Stimulated activated naive B cell treated with anti-CD40 and anti-IgM and Interleukin-4, amounts not matched to agents 10 μg/mL and 1 μg/mL and 100 μg/mL, for 72 hours (primary cell): ENCODE measurements around the gene STC2.
"Not testable (repeated sequence)": the region's sequence is repeated elsewhere in the genome, so short reads cannot be mapped to it uniquely, and the experiment has no call there.

Experiments
- ATAC-seq, 2 donors: fragments of 150-1000 bp; cut with Tn5 transposase; replicated peaks; 2 replicates each; pipeline ENCODE4 v1.10.0; 2021; ENCODE audit warnings: moderate library complexity in 1 of 2
- DNase-seq: peaks from one replicate; pipeline ENCODE4 v3.0.0; 2021
- H3K27ac Mint-ChIP-seq: one replicate; pipeline ENCODE4 v1.8.0; 2022; ENCODE audit warnings: mild to moderate bottlenecking, mixed read lengths
- H3K27me3 Mint-ChIP-seq, 2 donors: one replicate each; pipeline ENCODE4 v1.8.0; 2022; ENCODE audit warnings: mixed read lengths in 2 of 2
- H3K36me3 Mint-ChIP-seq, 2 donors: one replicate each; pipeline ENCODE4 v1.8.0; 2022; ENCODE audit warnings: mixed read lengths in 2 of 2, mild to moderate bottlenecking in 1 of 2
- H3K4me1 Mint-ChIP-seq, 2 donors: one replicate each; pipeline ENCODE4 v1.8.0; 2022; ENCODE audit warnings: mixed read lengths in 2 of 2, mild to moderate bottlenecking in 1 of 2
- H3K4me3 Mint-ChIP-seq, 2 donors: one replicate each; pipeline ENCODE4 v1.8.0; 2022; ENCODE audit warnings: mild to moderate bottlenecking in 2 of 2, mixed read lengths in 2 of 2, moderate library complexity in 1 of 2
- H3K9me3 Mint-ChIP-seq, 2 donors: one replicate each; pipeline ENCODE4 v1.8.0; 2022; ENCODE audit warnings: mixed read lengths in 2 of 2, mild to moderate bottlenecking in 1 of 2

STC2 gene

GRCh38 chr5:173327948-173328843 is at the start of gene STC2:
Gene STC2 (minus strand): TSS chr5:173328414. CDS start chr5:173328193, 221 bp downstream.
- Mint-ChIP-seq H3K4me3 (peak within 1 kb of the TSS; percentile 66 to 68), H3K27me3 (peaks cover 72 to 91% of the 10 kb centered on the region in 2 donors), H3K27ac (peak within 1 kb of the TSS; percentile 83), H3K36me3 (peaks cover 4 to 7% of the 10 kb centered on the region in 2 donors), H3K4me1 (peaks cover 14 to 37% of the 10 kb centered on the region in 2 donors), H3K9me3 (peaks cover 8 to 9% of the 10 kb centered on the region in 2 donors)
- DNase-seq (no peak), ATAC-seq (no peak)

GRCh38 chr5:173371400-173371799 is 43.2 kb upstream of the STC2 start:
- ATAC-seq: no peak
- H3K36me3 Mint-ChIP-seq: no peaks in the 10 kb centered on the region
- H3K9me3 Mint-ChIP-seq: peaks cover 4 to 7% of the 10 kb centered on the region in 2 donors
- no peak for DNase-seq
- H3K4me3 Mint-ChIP-seq: no peak overlapping the region
- H3K4me1 Mint-ChIP-seq: no peaks in the 10 kb centered on the region
- peaks cover 5 to 14% of the 10 kb centered on the region in 2 donors for H3K27me3 Mint-ChIP-seq
- no peak overlapping the region for H3K27ac Mint-ChIP-seq

GRCh38 chr5:173363406-173363805 is 35.2 kb upstream of the STC2 start:
- not testable (repeated sequence) for DNase-seq, H3K9me3 Mint-ChIP-seq, H3K4me3 Mint-ChIP-seq, H3K27ac Mint-ChIP-seq, ATAC-seq, H3K4me1 Mint-ChIP-seq, H3K36me3 Mint-ChIP-seq
- peaks cover 7 to 13% of the 10 kb centered on the region in 2 donors for H3K27me3 Mint-ChIP-seq

GRCh38 chr5:173355561-173355960 is 27.3 kb upstream of the STC2 start:
- Mint-ChIP-seq H3K27me3 (peaks cover 13 to 27% of the 10 kb centered on the region in 2 donors), H3K36me3 (no peaks in the 10 kb centered on the region), H3K4me1 (no peaks in the 10 kb centered on the region), H3K4me3 (no peak overlapping the region), H3K9me3 (no peaks in the 10 kb centered on the region), H3K27ac (no peak overlapping the region)
- DNase-seq (no peak), ATAC-seq (no peak)

GRCh38 chr5:173354645-173355044 is 26.4 kb upstream of the STC2 start:
- Mint-ChIP-seq H3K27me3 (peaks cover 13 to 32% of the 10 kb centered on the region in 2 donors), H3K27ac (no peak overlapping the region), H3K4me1 (no peaks in the 10 kb centered on the region), H3K9me3 (no peaks in the 10 kb centered on the region), H3K4me3 (no peak overlapping the region), H3K36me3 (no peaks in the 10 kb centered on the region)
- no peak for DNase-seq
- ATAC-seq: no peak

- DNase-seq (no peak), ATAC-seq (no peak)
- Mint-ChIP-seq H3K9me3 (no peaks in the 10 kb centered on the region), H3K36me3 (no peaks in the 10 kb centered on the region), H3K27me3 (peaks cover 18 to 33% of the 10 kb centered on the region in 2 donors), H3K4me3 (no peak overlapping the region), H3K27ac (no peak overlapping the region), H3K4me1 (no peaks in the 10 kb centered on the region)
Observed at GRCh38 chr5:173352366-173353349, 24.4 kb upstream of the STC2 start.

- no peak overlapping the region for H3K4me3 Mint-ChIP-seq
- H3K4me1 Mint-ChIP-seq: no peaks in the 10 kb centered on the region
- peaks cover 3 to 4% of the 10 kb centered on the region in 2 donors for H3K9me3 Mint-ChIP-seq
Observed at GRCh38 chr5:173342813-173343755, 14.9 kb upstream of the STC2 start.

GRCh38 chr5:173341961-173342430 is 13.8 kb upstream of the STC2 start:
- no peak overlapping the region for H3K4me3 Mint-ChIP-seq
- ATAC-seq: no peak

More at GRCh38 chr5:173342813-173343755, 14.9 kb upstream of the STC2 start:
- Mint-ChIP-seq H3K36me3 (no peaks in the 10 kb centered on the region), H3K27me3 (peaks cover 18 to 22% of the 10 kb centered on the region in 2 donors), H3K27ac (no peak overlapping the region)
- no peak for DNase-seq
- no peak for ATAC-seq

GRCh38 chr5:173340984-173341383 is 12.8 kb upstream of the STC2 start:
- Mint-ChIP-seq H3K4me1 (no peaks in the 10 kb centered on the region), H3K27ac (no peak overlapping the region), H3K9me3 (peaks cover 3 to 4% of the 10 kb centered on the region in 2 donors), H3K4me3 (no peak overlapping the region), H3K27me3 (peaks cover 24 to 31% of the 10 kb centered on the region in 2 donors), H3K36me3 (no peaks in the 10 kb centered on the region)
- ATAC-seq (no peak), DNase-seq (no peak)

More at GRCh38 chr5:173341961-173342430, 13.8 kb upstream of the STC2 start:
- Mint-ChIP-seq H3K27me3 (peaks cover 17 to 22% of the 10 kb centered on the region in 2 donors), H3K9me3 (peaks cover 3 to 4% of the 10 kb centered on the region in 2 donors), H3K27ac (no peak overlapping the region), H3K36me3 (no peaks in the 10 kb centered on the region), H3K4me1 (no peaks in the 10 kb centered on the region)
- DNase-seq: no peak

- Mint-ChIP-seq H3K4me3 (no peak overlapping the region), H3K36me3 (no peaks in the 10 kb centered on the region), H3K27ac (no peak overlapping the region), H3K4me1 (no peaks in the 10 kb centered on the region), H3K27me3 (peaks cover 25 to 36% of the 10 kb centered on the region in 2 donors), H3K9me3 (peaks cover 0 to 1% of the 10 kb centered on the region in 2 donors)
- ATAC-seq (no peak), DNase-seq (no peak)
Observed at GRCh38 chr5:173340451-173340850, 12.2 kb upstream of the STC2 start.

GRCh38 chr5:173339286-173339685 is 11.1 kb upstream of the STC2 start:
- H3K9me3 Mint-ChIP-seq: no peaks in the 10 kb centered on the region
- no peaks in the 10 kb centered on the region for H3K36me3 Mint-ChIP-seq
- peaks cover 27 to 33% of the 10 kb centered on the region in 2 donors for H3K27me3 Mint-ChIP-seq
- ATAC-seq: no peak
- no peak overlapping the region for H3K4me3 Mint-ChIP-seq
- no peak overlapping the region for H3K27ac Mint-ChIP-seq
- DNase-seq: no peak
- no peaks in the 10 kb centered on the region for H3K4me1 Mint-ChIP-seq

GRCh38 chr5:173338380-173339015 is 10.3 kb upstream of the STC2 start:
- Mint-ChIP-seq H3K27ac (no peak overlapping the region), H3K36me3 (no peaks in the 10 kb centered on the region), H3K4me3 (no peak overlapping the region), H3K9me3 (no peaks in the 10 kb centered on the region), H3K27me3 (peaks cover 28 to 34% of the 10 kb centered on the region in 2 donors), H3K4me1 (no peaks in the 10 kb centered on the region)
- DNase-seq: no peak
- no peak for ATAC-seq

GRCh38 chr5:173334808-173335207 is 6.6 kb upstream of the STC2 start:
- no peak for ATAC-seq
- H3K27me3 Mint-ChIP-seq: peaks cover 47 to 53% of the 10 kb centered on the region in 2 donors
- peaks cover 7 to 8% of the 10 kb centered on the region in 2 donors for H3K9me3 Mint-ChIP-seq
- no peak for DNase-seq
- H3K36me3 Mint-ChIP-seq: peaks cover 2 to 4% of the 10 kb centered on the region in 2 donors
- peaks cover 1 to 6% of the 10 kb centered on the region in 2 donors for H3K4me1 Mint-ChIP-seq
- H3K4me3 Mint-ChIP-seq: no peak overlapping the region
- no peak overlapping the region for H3K27ac Mint-ChIP-seq
